Choroid plexus epithelial cell (primary cell): ENCODE data around the gene PDPK1.

ENCODE experiments used
- DNase-seq: peaks from one replicate; pipeline ENCODE4 v3.0.0-alpha.2; 2010; ENCODE audit warnings: low read depth
- H3K4me3 ChIP-seq: 2 replicates; pipeline ENCODE4 v1.5.1; 2011; ENCODE audit warnings: low read depth, mild to moderate bottlenecking, control low read depth, low read length, moderate library complexity
- CTCF ChIP-seq: conservative IDR thresholded peaks from 2 replicates; pipeline ENCODE4 v1.5.1; 2011; ENCODE audit warnings: low read depth, mild to moderate bottlenecking, control low read depth, inconsistent platforms, low read length, moderate library complexity

PDPK1 gene

GRCh38 chr16:2499890-2500429 is 37.9 kb upstream of the PDPK1 start:
- H3K4me3 ChIP-seq: no peak overlapping the region
- DNase-seq: no peak
- no peak for TF ChIP-seq CTCF

GRCh38 chr16:2500430-2500917 is 37.3 kb upstream of the PDPK1 start:
- no peak overlapping the region for H3K4me3 ChIP-seq
- TF ChIP-seq CTCF: peak; percentile 2
- DNase-seq: no peak

- peak; percentile 96 for TF ChIP-seq CTCF
- peak overlapping the region; percentile 57 for H3K4me3 ChIP-seq
These were observed 36.7 kb upstream of the PDPK1 start for GRCh38 chr16:2500918-2501750.

GRCh38 chr16:2501946-2502895 is 35.6 kb upstream of the PDPK1 start:
- no peak overlapping the region for H3K4me3 ChIP-seq
- DNase-seq: no peak
- no peak for TF ChIP-seq CTCF

More at GRCh38 chr16:2500918-2501750, 36.7 kb upstream of the PDPK1 start:
- DNase-seq: peak; percentile 88

- H3K4me3 ChIP-seq: no peak overlapping the region
- TF ChIP-seq CTCF: no peak
- DNase-seq: no peak
These were observed 32.1 kb upstream of the PDPK1 start for GRCh38 chr16:2505695-2506094.

GRCh38 chr16:2507052-2507659 is 30.7 kb upstream of the PDPK1 start:
- H3K4me3 ChIP-seq: no peak overlapping the region
- DNase-seq: no peak
- no peak for TF ChIP-seq CTCF
